Stromal cell of bone marrow (primary cell): Measurements from ENCODE around the gene TERB1.
"Not testable (repeated sequence)": the region's sequence is repeated elsewhere in the genome, so short reads cannot be mapped to it uniquely, and the experiment has no call there.

Source experiments
- DNase-seq: peaks from one replicate; pipeline ENCODE4 v3.0.0-alpha.2; 2012; ENCODE audit warnings: low read depth

TERB1 gene

DNA sequence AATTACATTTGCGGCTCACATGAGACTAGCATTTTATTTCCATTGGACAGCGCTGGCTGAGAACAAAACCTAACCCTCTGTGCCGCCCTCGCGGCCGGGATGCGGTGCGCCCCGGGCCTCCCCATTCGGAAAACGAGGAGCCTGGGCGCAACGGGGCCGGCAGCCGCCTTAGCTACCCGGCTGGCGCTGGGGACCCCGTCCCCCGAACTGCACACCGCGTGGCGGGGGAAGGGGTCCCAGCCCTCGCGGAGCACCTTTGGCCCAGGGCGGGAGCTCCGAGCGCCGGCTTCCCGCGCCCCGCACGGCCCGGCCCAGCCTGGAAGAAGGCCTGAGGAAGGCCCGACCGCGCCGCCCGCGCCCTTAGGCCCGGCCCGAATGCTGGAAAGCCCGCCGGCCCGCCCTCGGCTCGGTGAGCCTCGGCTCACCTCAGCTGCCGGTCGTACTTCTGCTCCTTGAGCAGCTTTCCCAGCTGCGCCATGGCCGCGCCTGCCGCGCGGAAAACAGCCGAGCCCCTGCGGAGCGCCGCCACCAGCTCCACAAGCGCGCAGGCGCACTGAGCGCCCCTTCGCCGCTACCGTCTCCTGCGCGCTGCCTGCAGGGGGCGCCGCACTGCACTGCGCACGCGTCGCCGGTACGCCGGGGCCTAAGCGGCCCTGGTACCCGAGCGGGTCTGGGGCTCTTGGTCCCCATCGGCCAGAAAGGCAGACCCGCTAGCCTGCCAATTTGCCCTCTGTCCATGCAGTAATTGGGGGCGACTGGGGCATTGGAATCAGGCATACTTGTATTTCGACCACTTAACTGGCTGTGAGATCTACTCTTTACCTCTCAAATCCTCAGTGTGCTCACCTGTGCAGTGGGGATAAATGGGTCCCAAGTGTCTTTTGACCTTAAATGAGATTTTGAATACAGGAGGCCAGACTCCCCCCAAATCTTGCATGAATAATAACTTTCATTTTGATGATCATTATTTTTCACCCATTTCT is 29.3 kb upstream of the TERB1 start, which contains the start of gene NAE1:
NAE1 (minus strand) TSS at position 555 of the 983 bp plus-strand sequence; CDS start at position 478, 77 bp downstream.
- DNase-seq: peak; percentile 65

DNA sequence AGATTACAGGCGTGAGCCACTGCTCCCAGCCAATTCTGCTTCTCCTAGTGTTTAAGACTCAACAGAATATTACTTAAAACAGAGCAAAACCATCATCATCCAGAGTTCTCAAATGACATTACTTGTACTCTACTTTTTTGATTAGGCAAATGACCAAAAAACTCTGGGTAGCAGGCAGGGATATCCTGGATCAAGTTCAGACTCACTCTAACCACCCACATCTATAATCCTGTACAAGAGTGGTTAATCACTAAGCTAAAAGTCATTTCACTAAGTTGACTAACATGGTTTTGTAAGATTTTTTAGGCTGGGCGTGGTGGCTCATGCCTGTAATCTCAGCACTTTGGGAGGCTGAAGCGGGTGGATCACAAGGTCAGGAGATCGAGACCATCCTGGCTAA is 22.6 kb upstream of the TERB1 start:
- peak; percentile 19 for DNase-seq

DNA sequence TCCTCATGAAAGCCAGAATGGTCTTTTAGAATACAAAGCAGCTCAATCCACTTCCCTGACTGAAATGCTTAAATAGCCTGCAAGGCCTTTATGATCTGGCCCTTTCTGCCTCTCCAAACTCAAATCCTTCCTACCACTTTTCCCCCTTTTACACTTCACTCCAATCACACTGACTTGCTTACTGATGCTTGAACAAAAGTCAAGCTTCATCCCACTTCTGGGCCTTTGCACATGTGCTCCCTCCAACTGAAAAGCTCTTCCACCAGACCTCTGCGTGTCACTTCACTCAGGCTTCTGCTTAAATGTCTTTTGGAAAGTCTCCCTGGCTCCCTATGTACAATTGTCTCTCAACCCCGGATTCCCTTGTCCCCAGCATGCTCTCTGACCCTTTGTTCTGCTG is 13.3 kb upstream of the TERB1 start:
- no peak for DNase-seq

DNA sequence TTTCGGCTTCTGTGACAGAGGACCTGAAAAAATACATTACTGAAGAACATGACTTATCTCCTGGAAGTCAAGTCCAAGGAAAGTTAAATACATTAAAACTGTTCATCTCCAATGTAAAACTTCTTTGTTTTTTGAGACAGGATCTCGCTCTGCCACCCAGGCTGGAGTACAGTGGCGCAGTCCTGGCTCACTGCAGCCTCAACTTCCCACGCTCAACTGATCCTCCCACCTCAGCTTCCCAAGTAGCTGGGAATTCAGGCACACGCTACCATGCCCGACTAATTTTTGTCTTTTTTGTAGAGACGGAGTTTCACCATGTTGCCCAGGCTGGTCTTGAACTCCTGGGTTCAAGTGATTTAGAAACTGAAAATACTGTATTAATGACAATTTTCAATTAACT is 9.7 kb upstream of the TERB1 start:
- no peak for DNase-seq

DNA sequence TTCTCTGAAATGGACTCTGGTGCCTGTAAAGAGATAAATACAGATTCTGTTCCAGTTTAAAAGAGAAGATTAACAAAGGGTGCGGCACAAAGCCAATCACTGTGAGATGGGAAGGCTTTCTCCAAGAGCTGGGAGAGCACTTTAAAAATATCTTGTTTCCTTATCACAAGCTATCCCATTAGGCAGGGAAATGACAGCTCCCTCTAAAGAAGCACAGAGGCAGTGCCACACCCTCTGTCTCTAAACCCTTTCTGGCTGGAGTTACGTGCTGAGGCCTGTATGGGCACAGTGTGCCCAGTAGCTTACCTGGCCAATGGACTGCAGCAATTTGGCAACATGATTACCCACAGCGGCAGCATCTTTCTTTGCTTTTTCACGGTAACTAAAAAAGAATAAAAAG is 9.0 kb upstream of the TERB1 start:
- no peak for DNase-seq

DNA sequence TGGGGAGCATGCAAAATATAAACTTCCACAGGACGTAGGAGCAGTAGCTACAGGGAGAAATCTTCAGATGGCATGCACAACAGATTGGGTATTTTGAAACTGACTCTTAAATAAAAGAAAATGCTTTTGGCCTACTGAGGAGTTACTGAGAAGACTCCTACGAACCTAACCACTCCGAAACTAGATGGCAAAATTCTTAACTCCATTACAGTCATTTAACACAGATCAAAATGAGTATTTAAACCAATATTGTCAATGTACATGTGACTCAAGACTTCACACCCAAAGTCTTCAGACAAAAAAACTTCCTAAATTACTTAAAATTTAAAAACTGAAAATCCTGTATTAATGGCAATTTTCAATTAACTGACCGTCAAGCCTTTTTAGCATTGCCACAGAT is 8.4 kb upstream of the TERB1 start:
- no peak for DNase-seq

DNA sequence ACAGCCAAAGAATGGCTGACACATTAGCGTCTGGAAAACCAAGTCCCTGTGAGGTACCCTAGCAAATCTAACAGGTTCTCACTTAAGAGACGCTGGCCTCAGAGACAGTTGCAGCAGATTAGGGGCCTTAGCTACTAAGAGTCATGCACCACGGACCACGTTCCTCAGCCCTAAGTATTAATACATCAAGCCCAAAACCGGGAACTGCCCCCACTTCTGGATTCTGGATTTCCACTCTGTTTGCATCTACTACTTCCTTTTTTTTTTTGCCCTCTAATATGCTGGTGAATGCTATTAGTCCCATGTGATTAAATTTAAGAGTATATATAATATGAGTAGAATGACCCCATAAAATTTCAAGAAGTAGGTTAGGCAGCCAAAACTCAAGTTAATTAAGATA is 775 bp upstream of the TERB1 start:
- no peak for DNase-seq

DNA sequence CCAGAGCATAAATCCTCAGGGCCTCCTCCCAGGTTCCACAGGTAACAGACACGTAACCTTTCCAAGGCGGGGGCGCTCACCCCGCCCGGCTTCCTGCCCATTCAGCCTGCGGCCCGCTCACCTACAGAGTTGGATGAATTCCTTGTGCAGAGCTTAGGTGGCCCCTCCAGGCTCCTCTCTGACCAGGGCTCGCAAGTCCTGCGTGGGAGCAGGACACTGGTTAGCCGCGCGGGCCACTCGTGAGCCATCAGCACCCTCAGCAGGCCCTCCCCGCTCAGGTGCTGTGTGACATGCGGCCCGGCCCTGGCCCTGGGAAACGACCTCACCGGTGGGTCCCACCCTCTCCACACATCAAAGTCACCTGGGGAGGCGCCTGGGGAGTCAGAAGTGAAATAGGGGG is 528 bp downstream of the TERB1 start:
- DNase-seq: no peak

DNA sequence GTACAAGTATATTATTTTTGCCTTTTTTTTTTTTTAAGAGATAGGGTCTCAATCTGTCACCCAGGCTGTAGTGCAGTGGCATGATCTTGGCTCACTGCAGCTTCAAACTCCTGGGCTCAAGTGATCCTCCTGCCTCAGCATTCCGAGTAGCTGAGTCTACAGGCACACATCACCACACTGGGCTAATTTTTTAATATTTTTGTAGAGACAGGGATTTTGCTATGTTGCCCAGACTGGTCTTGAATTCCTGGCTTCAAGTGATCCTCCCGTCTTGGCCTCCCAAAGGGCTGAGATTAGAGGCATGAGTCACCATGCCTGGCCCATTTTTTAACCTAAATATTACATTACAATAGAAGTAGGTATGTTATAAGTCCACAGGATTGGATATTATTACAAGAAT is 3.2 kb downstream of the TERB1 start:
- DNase-seq: peak; percentile 21

DNA sequence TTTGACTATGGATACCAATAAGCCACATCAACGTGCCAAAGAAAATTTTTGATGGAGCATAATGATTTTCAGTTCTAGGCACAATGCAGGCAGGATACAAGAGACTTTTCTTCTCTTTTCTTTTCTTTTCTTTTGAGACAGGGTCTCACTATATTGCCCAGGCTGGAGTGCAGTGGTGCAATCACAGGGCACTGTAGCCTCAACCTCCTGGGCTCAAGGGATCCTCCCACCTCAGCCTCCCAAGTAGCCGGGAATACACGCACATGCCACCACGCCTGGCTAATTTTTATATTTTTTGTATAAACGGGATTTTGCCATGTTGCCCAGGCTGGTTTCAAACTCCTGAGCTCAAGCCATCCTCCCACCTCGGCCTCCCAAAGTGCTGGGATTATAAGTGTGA is 7.4 kb downstream of the TERB1 start:
- DNase-seq: not testable (repeated sequence)

DNA sequence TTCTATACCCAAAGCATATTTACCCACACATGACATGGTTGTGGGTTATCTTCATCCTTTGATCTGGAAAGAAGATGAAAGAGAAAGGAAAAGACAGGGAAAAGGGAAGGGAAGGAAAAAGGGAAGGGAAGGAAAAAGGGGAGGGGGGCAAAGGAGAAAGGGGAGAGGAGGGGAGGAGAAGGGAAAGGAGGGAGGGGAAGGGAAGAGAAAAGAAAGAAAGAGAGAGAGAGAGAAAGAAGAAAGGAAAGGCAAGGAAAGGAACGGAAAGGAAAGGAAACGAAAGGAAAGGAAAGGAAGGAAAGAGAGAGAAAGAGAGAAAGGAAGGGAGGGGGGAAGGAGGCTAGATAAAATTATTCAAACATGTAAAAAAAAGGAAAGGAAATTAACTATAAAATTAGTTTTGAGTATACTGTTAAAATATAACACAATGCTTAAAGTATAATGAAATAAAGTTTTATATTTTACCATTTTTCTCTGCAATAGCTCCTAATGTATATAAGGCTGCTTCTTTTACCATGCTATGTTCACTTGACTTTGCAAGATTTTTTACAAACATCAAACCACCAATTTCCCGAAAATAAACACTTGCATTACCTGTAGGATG is 11.2 kb downstream of the TERB1 start:
- no peak for DNase-seq

DNA sequence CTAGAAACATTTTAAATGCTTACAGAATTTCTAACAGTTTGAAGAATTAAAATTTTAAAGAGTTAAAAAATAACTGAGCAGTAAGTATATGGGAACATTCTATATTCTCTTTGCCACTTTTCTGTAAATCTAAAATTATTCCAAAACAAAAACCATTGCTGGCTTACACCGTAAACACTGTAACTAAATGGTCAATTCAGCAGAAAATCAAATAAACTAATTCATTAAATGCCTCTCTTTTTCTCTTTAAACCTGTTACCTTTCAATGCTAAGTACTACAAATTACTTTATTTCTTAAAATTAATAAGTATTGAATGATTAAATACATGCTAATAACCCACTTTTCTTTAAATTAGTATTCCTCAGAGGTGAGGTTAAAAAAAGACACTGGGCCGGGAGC is 14.0 kb downstream of the TERB1 start:
- DNase-seq: no peak

DNA sequence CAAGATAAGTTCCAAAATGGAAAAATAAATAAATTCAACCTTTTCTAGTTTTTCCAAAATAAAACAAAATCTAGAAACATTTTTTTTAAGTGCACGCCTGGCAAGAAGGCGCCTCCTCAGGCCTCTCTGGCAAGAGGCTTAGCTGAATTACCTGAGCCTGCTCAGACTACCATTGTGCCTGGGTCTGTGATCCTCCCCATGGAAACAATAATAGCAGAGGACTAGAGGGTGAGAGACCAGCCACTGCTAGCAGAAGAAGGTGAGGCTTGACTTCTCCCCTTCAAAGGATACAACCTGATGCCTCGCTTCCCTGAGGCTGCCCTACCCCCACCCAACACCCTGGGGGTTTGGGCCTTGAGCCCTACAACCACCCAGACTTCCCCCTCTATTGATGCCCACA is 14.8 kb downstream of the TERB1 start:
- DNase-seq: no peak

DNA sequence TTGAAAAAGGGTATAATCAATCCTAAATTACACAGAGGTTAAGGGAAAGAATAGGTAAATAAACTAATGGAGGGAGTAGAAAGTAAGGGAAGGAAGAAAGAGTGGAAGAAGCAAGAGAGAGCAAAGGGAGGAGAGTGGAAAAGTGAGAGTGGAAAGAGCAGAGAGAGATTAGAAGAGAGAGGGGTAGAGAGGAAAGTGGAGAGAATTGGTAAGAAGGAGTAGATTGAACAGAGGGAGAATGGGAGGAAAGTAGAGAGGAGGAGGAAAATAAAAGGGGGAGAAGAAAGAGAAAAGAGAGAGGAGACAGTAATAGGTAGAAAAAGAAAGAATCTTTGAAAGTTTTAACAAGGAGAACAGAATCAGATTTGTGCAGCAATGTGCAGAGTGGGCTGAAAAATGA is 24.9 kb downstream of the TERB1 start:
- DNase-seq: no peak

DNA sequence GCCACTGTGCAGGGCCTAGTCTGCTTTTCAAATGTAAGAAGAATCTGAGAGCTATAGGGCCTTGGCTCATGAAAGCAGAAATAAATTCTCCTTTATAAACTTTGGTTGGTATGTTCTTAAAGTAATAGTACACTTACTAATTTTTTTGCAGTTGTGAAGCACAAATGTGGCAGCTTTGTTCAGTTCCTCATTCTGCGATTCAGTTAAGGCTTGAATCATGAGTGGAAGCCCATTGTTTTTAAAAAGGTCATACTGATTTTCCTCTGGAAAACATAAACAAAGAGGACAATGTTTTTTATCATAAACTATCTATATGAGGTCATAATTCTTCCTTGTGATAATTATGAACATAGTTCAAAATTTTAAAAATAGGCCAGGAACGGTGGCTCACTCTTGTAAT is 26.4 kb downstream of the TERB1 start:
- no peak for DNase-seq

DNA sequence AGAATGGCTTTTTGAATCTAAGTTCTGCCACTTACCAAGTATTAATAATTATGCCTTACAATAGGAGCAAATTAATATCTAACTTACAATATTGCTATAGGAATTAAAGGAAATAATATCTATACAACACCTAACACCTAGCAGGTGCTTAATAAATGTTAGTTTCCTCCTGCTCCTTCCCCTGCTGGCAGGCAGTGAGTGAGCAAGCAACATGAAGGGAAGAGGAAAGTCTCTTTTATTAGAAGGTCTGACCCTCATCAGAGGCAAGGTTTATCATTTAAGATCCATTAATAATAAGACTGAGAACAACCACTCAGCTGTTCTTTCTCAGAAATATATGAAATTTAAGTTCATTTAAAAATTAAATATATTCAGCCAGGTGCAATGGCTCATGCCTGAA is 43.3 kb downstream of the TERB1 start:
- DNase-seq: no peak

DNA sequence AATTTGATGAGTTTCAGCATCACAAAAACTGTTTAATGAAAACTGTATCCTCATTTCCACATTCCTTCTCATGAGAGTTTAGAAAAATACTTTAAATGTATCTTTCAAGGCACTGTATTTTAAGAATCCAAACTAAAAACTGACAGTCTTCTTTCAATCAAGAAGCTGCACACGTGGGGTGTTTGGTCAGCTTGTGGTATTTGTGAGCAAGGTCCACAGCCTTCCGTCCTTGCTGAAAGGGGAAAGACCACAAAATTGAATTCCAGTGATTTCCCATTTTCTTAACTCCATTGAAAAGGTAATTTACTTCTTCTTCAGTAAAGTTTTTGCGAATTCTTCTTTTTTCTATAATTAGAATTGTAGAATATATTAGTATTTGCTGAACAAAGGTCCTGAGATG is 46.6 kb downstream of the TERB1 start:
- DNase-seq: no peak

DNA sequence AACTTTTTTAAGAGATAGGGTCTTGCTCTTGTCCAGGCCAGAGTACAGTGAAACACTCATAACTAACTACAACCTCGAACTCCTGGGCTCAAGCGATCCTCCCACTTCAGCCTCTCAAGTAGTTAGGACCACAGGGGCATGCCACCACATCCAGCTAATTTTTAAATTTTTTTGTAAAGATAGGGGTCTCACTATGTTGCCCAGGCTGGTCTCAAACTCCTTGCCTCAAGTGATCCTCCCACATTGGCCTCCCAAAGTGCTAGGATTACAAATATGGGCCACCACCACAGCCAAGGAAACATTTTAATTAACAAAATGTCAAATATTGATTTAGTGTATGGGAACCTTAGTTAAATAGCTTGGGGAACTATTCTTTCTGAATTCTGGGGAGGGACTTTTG is 47.2 kb downstream of the TERB1 start:
- no peak for DNase-seq

DNA sequence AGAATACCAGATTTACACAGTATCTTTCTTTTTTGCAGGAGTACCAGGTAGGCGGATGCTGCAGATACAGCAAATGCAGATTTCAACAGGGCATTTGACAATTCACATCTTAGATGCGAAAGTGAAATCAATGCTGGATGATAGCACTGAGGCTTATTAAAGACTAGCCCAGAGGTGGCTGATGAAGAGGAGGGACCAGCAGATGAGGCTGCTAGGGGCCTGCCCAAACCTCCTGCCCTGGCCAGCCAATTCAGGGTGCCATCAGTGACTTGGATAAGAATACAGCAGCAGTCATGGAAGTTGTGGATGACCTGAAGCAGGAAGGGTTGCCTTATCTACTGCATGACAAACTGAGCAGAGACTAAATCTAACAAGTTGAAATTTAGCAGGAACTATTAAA is 48.4 kb downstream of the TERB1 start:
- DNase-seq: no peak

DNA sequence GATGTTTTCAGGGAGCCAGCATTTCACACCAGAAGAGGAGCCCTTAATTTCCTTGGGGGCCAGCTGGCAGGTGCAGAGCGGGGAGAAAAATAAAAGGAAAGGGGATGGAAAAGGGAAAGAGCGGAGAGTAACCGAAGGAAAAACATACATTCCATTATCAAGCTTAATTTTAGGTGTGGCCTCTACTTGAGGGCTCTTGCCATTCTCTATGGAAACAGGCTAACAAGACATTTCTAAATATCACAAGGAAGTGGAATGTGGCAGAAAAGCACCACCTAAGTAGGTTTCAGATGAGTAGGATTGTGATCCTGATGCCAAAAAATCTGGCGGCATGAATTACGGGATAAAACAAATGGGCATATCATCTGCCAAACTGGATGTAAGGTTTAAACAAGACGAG is 49.0 kb downstream of the TERB1 start:
- DNase-seq: no peak

DNA sequence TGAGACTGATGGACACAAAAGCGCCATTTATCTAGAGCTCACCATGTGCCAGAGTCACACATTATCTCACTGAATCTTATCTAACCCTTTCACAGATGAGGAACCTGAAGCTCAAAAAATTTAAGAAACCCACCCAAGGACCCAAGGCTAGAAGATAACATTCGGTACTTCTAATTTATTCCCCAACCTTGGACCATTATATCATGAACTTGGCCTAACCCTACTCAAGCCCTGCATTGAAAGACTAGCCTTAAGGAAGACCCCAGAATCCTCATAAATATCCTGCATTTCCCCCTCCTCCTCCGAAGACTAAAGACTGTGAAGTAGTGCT is 49.4 kb downstream of the TERB1 start:
- DNase-seq: no peak

DNA sequence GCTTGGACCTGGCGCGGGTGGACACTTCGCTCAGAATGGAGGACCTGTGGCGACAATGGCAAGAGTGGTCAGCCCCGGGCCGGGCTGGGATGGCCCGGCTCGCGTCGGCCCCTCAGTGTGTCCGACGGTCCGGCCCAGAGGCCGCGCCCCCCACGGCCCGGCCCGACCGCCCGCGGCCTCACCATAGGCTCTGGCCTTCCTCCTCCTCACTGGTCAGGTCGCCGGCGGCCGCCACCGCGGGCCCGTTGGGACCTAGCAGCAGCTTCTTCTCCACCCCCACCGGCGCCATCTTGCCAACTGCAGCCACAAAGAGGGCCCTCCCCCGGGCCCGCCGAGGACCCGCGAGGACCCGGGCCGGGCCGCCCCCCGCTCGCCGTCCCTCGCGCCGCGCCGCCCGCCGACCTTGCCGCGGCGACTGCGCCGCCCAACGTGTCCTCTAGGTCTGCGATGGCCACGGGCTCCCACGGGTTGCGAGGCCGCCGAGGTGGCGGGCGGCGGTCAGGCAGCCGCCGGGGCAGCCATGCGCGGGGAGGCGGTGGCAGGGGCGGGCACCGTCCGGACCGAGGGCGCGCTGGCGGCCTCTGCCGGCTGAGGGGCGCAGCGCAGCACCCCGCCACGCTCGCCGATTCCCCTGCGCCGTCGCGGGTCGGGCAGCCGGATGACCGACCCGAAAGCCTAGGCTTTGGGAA is 49.9 kb downstream of the TERB1 start, which contains the start of gene DYNC1LI2:
DYNC1LI2 (minus strand) TSS at position 307 of the 689 bp plus-strand sequence; CDS start at position 289, 18 bp downstream.
- peak; percentile 51 for DNase-seq

DNA sequence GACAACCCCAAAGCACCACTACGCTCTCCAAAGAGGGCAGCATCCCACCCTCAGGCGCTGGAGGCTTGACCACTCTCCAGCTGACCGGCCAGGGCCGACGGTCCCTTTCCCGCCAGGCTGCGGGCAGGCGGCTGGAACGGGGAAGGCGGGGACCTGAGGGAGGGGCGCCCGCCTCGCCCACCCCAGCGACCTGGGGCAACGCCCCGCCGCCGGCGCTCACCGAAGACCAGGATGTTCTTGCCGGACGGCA is 50.4 kb downstream of the TERB1 start:
- no peak for DNase-seq
